ENCODE results near the gene ATAD3B. TPM values are rescaled to one million over a fixed set of nuclear protein-coding genes. Genes with fewer than 3 reads are reported as not detected.
A peak's percentile ranks its signal among the peaks of the same experiment; 100 is the strongest.
"Not testable (repeated sequence)": the region's sequence is repeated elsewhere in the genome, so short reads cannot be mapped to it uniquely, and the experiment has no call there.

Gene ATAD3B
- polyA plus RNA-seq, 1 donor, result 21.8 TPM

- H3K36me3 ChIP-seq (ENCODE audit: control insufficient read depth, insufficient read depth, low read length), result no peaks in the 10 kb centered on the region
- H3K27ac ChIP-seq (ENCODE audit: low read length), result no peak overlapping the region
- peaks cover 4% of the 10 kb centered on the region for H3K9me3 ChIP-seq (ENCODE audit: control insufficient read depth, low read depth, low read length)
- 27% methylated on average over 3 of the region's 66 CpGs for WGBS (ENCODE audit: insufficient coverage, low lambda C conversion rate)
- no peak overlapping the region for H3K4me3 ChIP-seq (ENCODE audit: low read length)
- H3K27me3 ChIP-seq (ENCODE audit: control insufficient read depth, insufficient read depth, low read length), result no peaks in the 10 kb centered on the region
- DNase-seq, result peak in 1 of 2 donors; percentile 24
- peaks cover 38% of the 10 kb centered on the region for H3K4me1 ChIP-seq (ENCODE audit: control insufficient read depth, insufficient read depth, low read length)
Measured at GRCh38 chr1:1427106-1427819, 44.3 kb upstream of the ATAD3B start.

GRCh38 chr1:1427820-1428148 is 43.8 kb upstream of the ATAD3B start:
- Histone ChIP-seq H3K27me3 (ENCODE audit: control insufficient read depth, insufficient read depth, low read length) (no peaks in the 10 kb centered on the region), H3K36me3 (ENCODE audit: control insufficient read depth, insufficient read depth, low read length) (no peaks in the 10 kb centered on the region), H3K4me3 (ENCODE audit: low read length) (no peak overlapping the region), H3K4me1 (ENCODE audit: control insufficient read depth, insufficient read depth, low read length) (peaks cover 43% of the 10 kb centered on the region), H3K27ac (ENCODE audit: low read length) (no peak overlapping the region), H3K9me3 (ENCODE audit: control insufficient read depth, low read depth, low read length) (peaks cover 4% of the 10 kb centered on the region)
- DNase-seq, result no peak
- WGBS (ENCODE audit: insufficient coverage, low lambda C conversion rate), result no CpG with 5 or more reads among the region's 22 CpGs

- no peak for DNase-seq
- WGBS (ENCODE audit: insufficient coverage, low lambda C conversion rate), result 100% methylated on average over 1 of the region's 19 CpGs
- Histone ChIP-seq H3K9me3 (ENCODE audit: control insufficient read depth, low read depth, low read length) (peaks cover 4% of the 10 kb centered on the region), H3K36me3 (ENCODE audit: control insufficient read depth, insufficient read depth, low read length) (no peaks in the 10 kb centered on the region), H3K27me3 (ENCODE audit: control insufficient read depth, insufficient read depth, low read length) (no peaks in the 10 kb centered on the region), H3K4me3 (ENCODE audit: low read length) (no peak overlapping the region), H3K27ac (ENCODE audit: low read length) (no peak overlapping the region), H3K4me1 (ENCODE audit: control insufficient read depth, insufficient read depth, low read length) (peaks cover 47% of the 10 kb centered on the region)
Measured at GRCh38 chr1:1428174-1428573, 43.4 kb upstream of the ATAD3B start.

GRCh38 chr1:1428967-1429366 is 42.6 kb upstream of the ATAD3B start:
- not testable (repeated sequence) for H3K4me3 ChIP-seq (ENCODE audit: low read length); H3K36me3 ChIP-seq (ENCODE audit: control insufficient read depth, insufficient read depth, low read length); H3K27ac ChIP-seq (ENCODE audit: low read length); H3K9me3 ChIP-seq (ENCODE audit: control insufficient read depth, low read depth, low read length); H3K27me3 ChIP-seq (ENCODE audit: control insufficient read depth, insufficient read depth, low read length); DNase-seq
- no CpG with 5 or more reads among the region's 6 CpGs for WGBS (ENCODE audit: insufficient coverage, low lambda C conversion rate)
- H3K4me1 ChIP-seq (ENCODE audit: control insufficient read depth, insufficient read depth, low read length), result peaks cover 55% of the 10 kb centered on the region

- peak in 1 of 2 donors; percentile 32 for DNase-seq
- H3K4me3 ChIP-seq (ENCODE audit: low read length), result peak overlapping the region; percentile 32
Measured at GRCh38 chr1:1429671-1430073, 41.9 kb upstream of the ATAD3B start.

GRCh38 chr1:1430114-1430982 is 41.2 kb upstream of the ATAD3B start:
- Histone ChIP-seq H3K4me1 (ENCODE audit: control insufficient read depth, insufficient read depth, low read length) (peaks cover 69% of the 10 kb centered on the region), H3K36me3 (ENCODE audit: control insufficient read depth, insufficient read depth, low read length) (no peaks in the 10 kb centered on the region), H3K4me3 (ENCODE audit: low read length) (peak overlapping the region; percentile 32), H3K9me3 (ENCODE audit: control insufficient read depth, low read depth, low read length) (peaks cover 17% of the 10 kb centered on the region), H3K27me3 (ENCODE audit: control insufficient read depth, insufficient read depth, low read length) (no peaks in the 10 kb centered on the region), H3K27ac (ENCODE audit: low read length) (peak overlapping the region; percentile 91)
- DNase-seq, result peak in 1 of 2 donors; percentile 85
- WGBS (ENCODE audit: insufficient coverage, low lambda C conversion rate), result no CpG with 5 or more reads among the region's 35 CpGs

More at GRCh38 chr1:1429671-1430073, 41.9 kb upstream of the ATAD3B start:
- H3K4me1 ChIP-seq (ENCODE audit: control insufficient read depth, insufficient read depth, low read length), result peaks cover 62% of the 10 kb centered on the region
- no peaks in the 10 kb centered on the region for H3K27me3 ChIP-seq (ENCODE audit: control insufficient read depth, insufficient read depth, low read length)
- H3K9me3 ChIP-seq (ENCODE audit: control insufficient read depth, low read depth, low read length), result peaks cover 14% of the 10 kb centered on the region
- peak overlapping the region; percentile 91 for H3K27ac ChIP-seq (ENCODE audit: low read length)
- no CpG with 5 or more reads among the region's 6 CpGs for WGBS (ENCODE audit: insufficient coverage, low lambda C conversion rate)
- H3K36me3 ChIP-seq (ENCODE audit: control insufficient read depth, insufficient read depth, low read length), result no peaks in the 10 kb centered on the region

- peaks cover 17% of the 10 kb centered on the region for H3K9me3 ChIP-seq (ENCODE audit: control insufficient read depth, low read depth, low read length)
- H3K27me3 ChIP-seq (ENCODE audit: control insufficient read depth, insufficient read depth, low read length), result no peaks in the 10 kb centered on the region
- peak overlapping the region; percentile 33 for H3K4me3 ChIP-seq (ENCODE audit: low read length)
- peaks cover 69% of the 10 kb centered on the region for H3K4me1 ChIP-seq (ENCODE audit: control insufficient read depth, insufficient read depth, low read length)
- DNase-seq, result peak; percentile 73 to 91
- no peaks in the 10 kb centered on the region for H3K36me3 ChIP-seq (ENCODE audit: control insufficient read depth, insufficient read depth, low read length)
- no CpG with 5 or more reads among the region's 18 CpGs for WGBS (ENCODE audit: insufficient coverage, low lambda C conversion rate)
- peak overlapping the region; percentile 91 for H3K27ac ChIP-seq (ENCODE audit: low read length)
Measured at GRCh38 chr1:1430992-1431844, 40.3 kb upstream of the ATAD3B start.

- no CpG with 5 or more reads among the region's 5 CpGs for WGBS (ENCODE audit: insufficient coverage, low lambda C conversion rate)
- DNase-seq, result peak; percentile 81 to 92
- peak overlapping the region; percentile 91 for H3K27ac ChIP-seq (ENCODE audit: low read length)
- H3K27me3 ChIP-seq (ENCODE audit: control insufficient read depth, insufficient read depth, low read length), result no peaks in the 10 kb centered on the region
- H3K9me3 ChIP-seq (ENCODE audit: control insufficient read depth, low read depth, low read length), result peaks cover 17% of the 10 kb centered on the region
- peaks cover 70% of the 10 kb centered on the region for H3K4me1 ChIP-seq (ENCODE audit: control insufficient read depth, insufficient read depth, low read length)
- H3K4me3 ChIP-seq (ENCODE audit: low read length), result peak overlapping the region; percentile 33
- no peaks in the 10 kb centered on the region for H3K36me3 ChIP-seq (ENCODE audit: control insufficient read depth, insufficient read depth, low read length)
Measured at GRCh38 chr1:1431845-1432273, 39.7 kb upstream of the ATAD3B start.

GRCh38 chr1:1432274-1432950 is 39.2 kb upstream of the ATAD3B start:
- no peak overlapping the region for H3K4me3 ChIP-seq (ENCODE audit: low read length)

More at GRCh38 chr1:1432274-1432950, 39.2 kb upstream of the ATAD3B start:
- Histone ChIP-seq H3K4me1 (ENCODE audit: control insufficient read depth, insufficient read depth, low read length) (peaks cover 76% of the 10 kb centered on the region), H3K27me3 (ENCODE audit: control insufficient read depth, insufficient read depth, low read length) (no peaks in the 10 kb centered on the region), H3K9me3 (ENCODE audit: control insufficient read depth, low read depth, low read length) (peaks cover 17% of the 10 kb centered on the region), H3K27ac (ENCODE audit: low read length) (peak overlapping the region; percentile 91), H3K36me3 (ENCODE audit: control insufficient read depth, insufficient read depth, low read length) (no peaks in the 10 kb centered on the region)
- no peak for DNase-seq
- WGBS (ENCODE audit: insufficient coverage, low lambda C conversion rate), result no CpG with 5 or more reads among the region's 28 CpGs
